Esophagus squamous epithelium (tissue), 5 donors: Measurements from ENCODE around the gene CTF1. TPM values are rescaled to one million over a fixed set of nuclear protein-coding genes. Genes with fewer than 3 reads are reported as not detected.

Source experiments
- DNase-seq: peaks from one replicate; lab custom pipeline; 2025; lab: John Stamatoyannopoulos, UW
- H3K27ac ChIP-seq, 4 donors: fragments of 200-600 bp; sonication (generic); one replicate each; pipeline ENCODE4 v1.5.1; 2016 to 2019; ENCODE audit warnings: mild to moderate bottlenecking in 1 of 4
- H3K27me3 ChIP-seq, 4 donors: fragments of 200-600 bp; sonication (generic); 1 replicate in 3 of 4; 2 replicates in 1 of 4; pipeline versions ENCODE4 v1.5.1 to v1.6.0; 2017 to 2021; ENCODE audit warnings: antibody characterized with exemption in 1 of 4
- H3K36me3 ChIP-seq, 3 donors: fragments of 200-600 bp; sonication (generic); one replicate each; pipeline ENCODE4 v1.5.1; 2016 to 2019
- H3K4me1 ChIP-seq, 3 donors: fragments of 200-600 bp; sonication (generic); one replicate each; pipeline ENCODE4 v1.5.1; 2017 to 2019
- H3K4me3 ChIP-seq, 4 donors: fragments of 200-600 bp; sonication (generic); 1 replicate in 3 of 4; 2 replicates in 1 of 4; pipeline ENCODE4 v1.5.1; 2016 to 2019; ENCODE audit warnings: mild to moderate bottlenecking in 2 of 4, moderate library complexity in 1 of 4
- H3K9me3 ChIP-seq, 3 donors: fragments of 200-600 bp; sonication (generic); one replicate each; pipeline ENCODE4 v1.5.1; 2016 to 2019
- POLR2A ChIP-seq, 4 donors: fragments of 450-650 bp; IDR thresholded peaks; one replicate each; pipeline ENCODE4 v1.6.1; 2017; ENCODE audit warnings: antibody characterized with exemption in 4 of 4, mild to moderate bottlenecking in 4 of 4, moderate library complexity in 3 of 4
- WGBS, 2 donors: methylation state at CpG; one replicate each; pipeline ENCODE4 v1.1.5; 2018; 5-methylcytosine and 5-hydroxymethylcytosine counted together
- intact Hi-C: fragments of 100-400 bp; cut with DNase I; formaldehyde crosslinking; loops from one replicate; pipeline ENCODE4 v1.15.0; 2022
- total RNA-seq, 4 donors: library from RNA; depleted of rRNA; stranded (reverse); fragments of >200 nt; gene quantifications; one replicate each; pipeline ENCODE4 v1.1.0, GENCODE V29; 2016
- TF ChIP-seq, protein P1 (sequence below), 6 experiments: fragments of 450-650 bp in 4 of 6; fragments of 200-600 bp in 2 of 6; sonication (generic) in 2 of 6; IDR thresholded peaks; one replicate each; pipeline ENCODE4 v1.5.1; 2016 to 2019; ENCODE audit warnings: antibody characterized with exemption in 6 of 6, mild to moderate bottlenecking in 4 of 6, moderate library complexity in 4 of 6
- donor health status: DM: yes; HTN: yes; CAD: no.

CTF1 gene
- total RNA-seq, 4 donors from 2014 or later = 0.53 to 3.6 (median 1.8) TPM

DNA sequence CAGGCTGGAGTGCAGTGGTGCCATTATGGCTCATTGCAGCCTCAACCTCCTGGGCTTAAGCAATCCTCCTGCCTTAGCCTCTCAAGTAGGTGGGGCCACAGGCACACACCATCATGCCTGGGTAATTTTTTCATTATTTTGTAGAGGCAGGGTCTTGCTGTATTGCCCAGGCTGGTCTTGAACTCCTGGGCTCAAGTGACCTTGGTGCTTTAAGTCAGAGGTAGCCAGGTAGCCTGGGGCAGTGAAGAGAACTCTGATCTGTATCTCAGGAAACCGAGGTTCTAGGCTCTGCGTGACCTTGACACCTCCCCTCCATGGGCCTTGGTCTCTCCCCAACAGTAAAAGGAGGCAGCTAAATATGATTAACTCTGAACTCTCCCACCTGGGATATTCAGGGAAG lies 3.4 kb downstream of the CTF1 start:
- intact Hi-C loops = no loop called here
- Histone ChIP-seq H3K4me3 (no peak overlapping the region), H3K27ac (no peak overlapping the region), H3K9me3 (no peaks in the 10 kb centered on the region), H3K27me3 (no peaks in the 10 kb centered on the region), H3K4me1 (peaks cover 31 to 68% (median 42%) of the 10 kb centered on the region in 3 donors), H3K36me3 (no peaks in the 10 kb centered on the region)
- TF ChIP-seq, protein P1, sequence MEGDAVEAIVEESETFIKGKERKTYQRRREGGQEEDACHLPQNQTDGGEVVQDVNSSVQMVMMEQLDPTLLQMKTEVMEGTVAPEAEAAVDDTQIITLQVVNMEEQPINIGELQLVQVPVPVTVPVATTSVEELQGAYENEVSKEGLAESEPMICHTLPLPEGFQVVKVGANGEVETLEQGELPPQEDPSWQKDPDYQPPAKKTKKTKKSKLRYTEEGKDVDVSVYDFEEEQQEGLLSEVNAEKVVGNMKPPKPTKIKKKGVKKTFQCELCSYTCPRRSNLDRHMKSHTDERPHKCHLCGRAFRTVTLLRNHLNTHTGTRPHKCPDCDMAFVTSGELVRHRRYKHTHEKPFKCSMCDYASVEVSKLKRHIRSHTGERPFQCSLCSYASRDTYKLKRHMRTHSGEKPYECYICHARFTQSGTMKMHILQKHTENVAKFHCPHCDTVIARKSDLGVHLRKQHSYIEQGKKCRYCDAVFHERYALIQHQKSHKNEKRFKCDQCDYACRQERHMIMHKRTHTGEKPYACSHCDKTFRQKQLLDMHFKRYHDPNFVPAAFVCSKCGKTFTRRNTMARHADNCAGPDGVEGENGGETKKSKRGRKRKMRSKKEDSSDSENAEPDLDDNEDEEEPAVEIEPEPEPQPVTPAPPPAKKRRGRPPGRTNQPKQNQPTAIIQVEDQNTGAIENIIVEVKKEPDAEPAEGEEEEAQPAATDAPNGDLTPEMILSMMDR (IDR thresholded peaks at IDR 0.05) = no peak
- no peak for DNase-seq
- 50% methylated on average over 1 of the region's 2 CpGs; no CpG with 5 or more reads in 1 of the 2 donors for WGBS, 2 donors

DNA sequence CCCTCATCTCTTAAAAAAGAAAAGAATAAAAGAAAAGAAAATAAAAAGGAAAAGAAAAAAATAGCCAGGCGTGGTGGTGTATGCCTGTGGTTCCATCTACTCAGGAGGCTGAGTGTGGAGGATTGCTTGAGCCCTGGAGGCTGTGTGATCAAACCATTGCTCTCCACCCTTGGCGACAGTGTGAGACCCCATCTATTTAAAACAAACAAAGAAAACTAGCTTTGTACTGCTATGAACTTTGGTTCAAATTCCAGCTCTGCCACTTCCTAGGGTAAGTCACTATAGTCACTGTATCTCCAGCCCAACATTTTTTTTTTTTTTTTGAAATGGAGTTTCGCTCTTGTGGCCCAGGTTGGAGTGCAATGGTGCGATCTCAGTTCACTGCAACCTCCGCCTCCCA lies 4.2 kb downstream of the CTF1 start:
- Histone ChIP-seq H3K4me3 (no peak overlapping the region), H3K36me3 (no peaks in the 10 kb centered on the region), H3K9me3 (no peaks in the 10 kb centered on the region), H3K4me1 (peaks cover 30 to 60% (median 34%) of the 10 kb centered on the region in 3 donors), H3K27ac (no peak overlapping the region), H3K27me3 (no peaks in the 10 kb centered on the region)
- DNase-seq = no peak
- WGBS, 2 donors = 94 to 97% methylated on average over 5 of the region's 5 CpGs
- TF ChIP-seq, protein P1 (IDR thresholded peaks at IDR 0.05) = no peak
- no peak for TF ChIP-seq POLR2A (IDR thresholded peaks at IDR 0.05)
- intact Hi-C loops = no loop called here

DNA sequence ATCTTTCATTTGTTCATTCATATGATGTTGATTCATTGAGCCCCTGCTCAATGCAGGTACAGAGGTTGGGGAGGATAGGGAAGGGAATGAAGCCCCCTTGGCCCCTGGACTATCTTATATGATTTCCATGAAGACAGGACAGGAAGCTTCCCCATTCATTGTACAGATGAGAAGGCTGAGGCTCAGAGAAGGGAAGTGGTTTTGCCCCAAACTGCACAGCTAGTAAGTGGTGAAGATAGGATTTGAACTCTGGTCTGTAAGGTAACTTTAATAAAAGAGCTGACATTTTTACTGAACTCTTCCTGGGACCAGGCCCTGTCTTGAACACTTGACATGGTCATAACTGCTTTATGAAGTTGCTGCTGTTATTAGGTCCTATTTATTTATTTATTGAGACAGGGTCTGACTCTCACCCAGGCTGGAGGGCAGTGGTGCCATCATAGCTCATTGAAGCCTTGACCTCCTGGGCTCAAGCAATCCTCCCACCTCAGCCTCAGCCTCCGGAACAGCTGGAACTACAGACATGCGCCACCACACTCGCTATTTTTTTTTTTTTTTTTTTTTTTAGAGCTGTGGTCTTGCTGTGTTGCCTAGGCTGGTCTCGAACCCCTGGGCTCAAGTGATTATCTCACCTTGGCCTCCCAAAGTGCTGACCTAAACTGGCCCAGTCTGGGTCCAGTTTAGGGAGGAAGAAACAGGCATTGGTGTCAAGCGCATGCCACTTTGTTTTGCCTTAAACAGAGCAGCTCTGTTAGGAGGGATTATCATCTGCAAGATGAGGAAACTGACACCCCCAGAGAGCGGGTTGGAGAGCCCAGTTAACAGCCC lies 5.0 kb downstream of the CTF1 start:
- no peak for DNase-seq
- peak overlapping the region; percentile 74 to 97 (median 88) for H3K27ac ChIP-seq
- peak overlapping the region; percentile 47 to 79 (median 54) for H3K4me3 ChIP-seq
- 41 to 54% methylated on average over 4 to 6 of the region's 6 CpGs for WGBS, 2 donors
- TF ChIP-seq, protein P1 (IDR thresholded peaks at IDR 0.05) = no peak
- TF ChIP-seq POLR2A (IDR thresholded peaks at IDR 0.05) = no peak
- H3K36me3 ChIP-seq = no peaks in the 10 kb centered on the region
- no peaks in the 10 kb centered on the region for H3K9me3 ChIP-seq
- peaks cover 21 to 52% (median 26%) of the 10 kb centered on the region in 3 donors for H3K4me1 ChIP-seq
- H3K27me3 ChIP-seq = no peaks in the 10 kb centered on the region
- intact Hi-C loops = no loop called here

GRCh38 chr16:30902029-30902972 lies 5.9 kb downstream of the CTF1 start:
- peak overlapping the region; percentile 84 to 97 (median 88) for H3K27ac ChIP-seq
- peaks cover 18 to 43% (median 20%) of the 10 kb centered on the region in 3 donors for H3K4me1 ChIP-seq
- WGBS, 2 donors = 24 to 29% methylated on average over 30 to 34 of the region's 99 CpGs
- intact Hi-C loops = no loop called here
- TF ChIP-seq, protein P1 (IDR thresholded peaks at IDR 0.05) = peak in 4 of 6 experiments; percentile 18 to 65 (median 50)
- TF ChIP-seq POLR2A (IDR thresholded peaks at IDR 0.05) = no peak
- H3K36me3 ChIP-seq = no peaks in the 10 kb centered on the region
- no peaks in the 10 kb centered on the region for H3K27me3 ChIP-seq
- H3K9me3 ChIP-seq = no peaks in the 10 kb centered on the region
- DNase-seq = no peak
- peak overlapping the region; percentile 47 to 79 (median 54) for H3K4me3 ChIP-seq
